SU-DHL-6 (cell line): ENCODE results near the gene ETFA.

Experiments used
- H2AFZ ChIP-seq: fragments of 200-600 bp; sonication (generic); 2 replicates; pipeline ENCODE4 v1.6.1; 2014; ENCODE audit warnings: low read depth, mild to moderate bottlenecking, moderate library complexity, mixed read lengths, antibody characterized with exemption, low read length; ENCODE audit not compliant: severe bottlenecking
- H3F3A ChIP-seq: fragments of 200-600 bp; shearing (Covaris generic); 2 replicates; pipeline ENCODE4 v1.6.0; 2016; ENCODE audit warnings: antibody characterized with exemption, mild to moderate bottlenecking; ENCODE audit not compliant: insufficient read depth
- H3K27ac ChIP-seq: fragments of 200-600 bp; sonication (generic); 2 replicates; pipeline ENCODE4 v1.5.1; 2016; ENCODE audit warnings: low read depth, mild to moderate bottlenecking, low read length, moderate library complexity, mixed read lengths
- H3K27me3 ChIP-seq: fragments of 200-600 bp; sonication (generic), shearing (Covaris generic); 2 replicates; pipeline ENCODE4 v1.6.0; 2014; ENCODE audit warnings: mild to moderate bottlenecking, low read length
- H3K36me3 ChIP-seq: fragments of 200-600 bp; sonication (generic); 2 replicates; pipeline ENCODE4 v1.6.1; 2014; ENCODE audit warnings: mild to moderate bottlenecking, low read length, mixed read lengths
- H3K4me2 ChIP-seq: fragments of 300-600, 200-600 bp; shearing (Covaris generic), sonication (generic); 2 replicates; pipeline ENCODE4 v1.6.0; 2014; ENCODE audit warnings: low read length, low read depth, mild to moderate bottlenecking; ENCODE audit not compliant: poor library complexity, severe bottlenecking
- H3K4me3 ChIP-seq: fragments of 200-600 bp; sonication (generic); 2 replicates; pipeline ENCODE4 v1.5.1; 2014; ENCODE audit warnings: antibody characterized with exemption, low read length, mild to moderate bottlenecking, mixed read lengths; ENCODE audit not compliant: insufficient read depth, poor library complexity, severe bottlenecking
- H3K79me2 ChIP-seq: fragments of 200-600 bp; sonication (generic); 2 replicates; pipeline ENCODE4 v1.6.1; 2014; ENCODE audit warnings: mild to moderate bottlenecking, low read length, moderate library complexity; ENCODE audit not compliant: insufficient read depth
- H3K9ac ChIP-seq: fragments of 200-600 bp; sonication (generic); 2 replicates; pipeline ENCODE4 v1.7.0; 2014; ENCODE audit warnings: mild to moderate bottlenecking, low read length
- H3K9me2 ChIP-seq: fragments of 200-600 bp; sonication (generic); replicated peaks from 2 replicates; pipeline ENCODE4 v1.6.1; 2014; ENCODE audit warnings: low read length; ENCODE audit not compliant: insufficient read depth
- H3K9me3 ChIP-seq: fragments of 200-600 bp; sonication (generic); 2 replicates; pipeline ENCODE4 v1.6.1; 2014; ENCODE audit warnings: low read length, mixed read lengths; ENCODE audit not compliant: insufficient read depth
- H4K20me1 ChIP-seq: fragments of 200-600 bp; sonication (generic); 2 replicates; pipeline ENCODE4 v1.6.1; 2014; ENCODE audit warnings: low read depth, mild to moderate bottlenecking, antibody characterized with exemption, low read length, moderate library complexity, mixed read lengths
- EZH2phosphoT487 ChIP-seq: fragments of 200-600 bp; sonication (generic), shearing (Covaris generic); conservative IDR thresholded peaks from 2 replicates; pipeline ENCODE4 v1.6.1; 2018; ENCODE audit warnings: mild to moderate bottlenecking, antibody characterized with exemption, low read length, moderate library complexity, mixed read lengths
- TF ChIP-seq, protein P1 (sequence below): fragments of 200-600 bp; sonication (generic); IDR thresholded peaks from one replicate; pipeline ENCODE4 v1.5.1; 2017; ENCODE audit warnings: antibody characterized with exemption, mild to moderate bottlenecking, low read length, moderate library complexity; ENCODE audit not compliant: insufficient read depth, poor library complexity, severe bottlenecking

ETFA gene

DNA sequence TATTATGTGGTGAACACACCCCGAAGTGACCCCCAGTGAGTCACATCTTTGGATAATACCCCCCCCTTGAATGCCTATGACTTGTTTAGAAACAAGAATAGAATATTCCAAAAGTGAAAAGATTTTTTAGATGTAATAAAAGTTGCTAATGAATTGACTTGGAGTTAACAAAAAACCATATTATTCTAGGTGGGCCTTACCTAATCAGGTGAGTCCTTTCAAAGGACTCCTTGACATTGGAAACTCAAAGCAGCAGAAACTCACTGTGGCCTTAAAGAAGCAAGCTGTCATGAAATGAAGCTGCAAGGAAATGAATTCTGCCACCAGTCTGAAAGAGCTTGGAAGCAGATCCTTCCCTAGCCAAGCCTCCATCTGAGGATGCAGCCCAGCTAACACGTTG is 14.4 kb upstream of the ETFA start:
- Histone ChIP-seq H3K9me3 (no peaks in the 10 kb centered on the region), H3K27me3 (no peaks in the 10 kb centered on the region), H3K36me3 (no peaks in the 10 kb centered on the region), H3K9me2 (no peaks in the 10 kb centered on the region), H2AFZ (no peak overlapping the region), H3K4me3 (no peak overlapping the region), H4K20me1 (no peaks in the 10 kb centered on the region), H3K9ac (no peak overlapping the region), H3K27ac (no peak overlapping the region), H3K4me2 (no peak overlapping the region), H3F3A (0 out of 2 replicates have a peak, but pooled peaks cover 5% of the 10 kb centered on the region), H3K79me2 (no peaks in the 10 kb centered on the region)
- TF ChIP-seq, protein P1, sequence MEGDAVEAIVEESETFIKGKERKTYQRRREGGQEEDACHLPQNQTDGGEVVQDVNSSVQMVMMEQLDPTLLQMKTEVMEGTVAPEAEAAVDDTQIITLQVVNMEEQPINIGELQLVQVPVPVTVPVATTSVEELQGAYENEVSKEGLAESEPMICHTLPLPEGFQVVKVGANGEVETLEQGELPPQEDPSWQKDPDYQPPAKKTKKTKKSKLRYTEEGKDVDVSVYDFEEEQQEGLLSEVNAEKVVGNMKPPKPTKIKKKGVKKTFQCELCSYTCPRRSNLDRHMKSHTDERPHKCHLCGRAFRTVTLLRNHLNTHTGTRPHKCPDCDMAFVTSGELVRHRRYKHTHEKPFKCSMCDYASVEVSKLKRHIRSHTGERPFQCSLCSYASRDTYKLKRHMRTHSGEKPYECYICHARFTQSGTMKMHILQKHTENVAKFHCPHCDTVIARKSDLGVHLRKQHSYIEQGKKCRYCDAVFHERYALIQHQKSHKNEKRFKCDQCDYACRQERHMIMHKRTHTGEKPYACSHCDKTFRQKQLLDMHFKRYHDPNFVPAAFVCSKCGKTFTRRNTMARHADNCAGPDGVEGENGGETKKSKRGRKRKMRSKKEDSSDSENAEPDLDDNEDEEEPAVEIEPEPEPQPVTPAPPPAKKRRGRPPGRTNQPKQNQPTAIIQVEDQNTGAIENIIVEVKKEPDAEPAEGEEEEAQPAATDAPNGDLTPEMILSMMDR = no peak
- TF ChIP-seq EZH2phosphoT487 = no peak

DNA sequence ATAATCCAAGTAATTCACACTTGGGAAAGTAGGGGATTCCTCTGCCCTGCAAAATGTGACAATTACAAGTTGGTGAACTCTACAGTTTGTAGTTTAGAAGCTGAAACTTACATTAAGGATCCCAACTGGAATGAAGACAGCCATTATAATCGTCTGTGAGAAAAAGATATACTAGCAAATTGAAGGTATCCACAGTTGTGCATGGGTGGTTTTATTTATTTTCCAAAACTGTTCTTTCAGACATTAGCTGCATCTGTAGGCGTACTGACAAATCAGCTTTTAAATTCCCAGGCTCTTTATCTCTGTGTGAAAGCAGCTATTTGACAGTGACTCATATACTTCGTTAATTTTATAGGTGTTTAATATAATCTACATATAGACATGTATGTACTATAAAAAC is 12.8 kb upstream of the ETFA start:
- H3K36me3 ChIP-seq = no peaks in the 10 kb centered on the region
- H3F3A ChIP-seq = 0 out of 2 replicates have a peak, but pooled peaks cover 5% of the 10 kb centered on the region
- no peak overlapping the region for H3K4me3 ChIP-seq
- no peak overlapping the region for H3K27ac ChIP-seq
- H3K9ac ChIP-seq = no peak overlapping the region
- H2AFZ ChIP-seq = no peak overlapping the region
- H3K79me2 ChIP-seq = no peaks in the 10 kb centered on the region
- no peak overlapping the region for H3K4me2 ChIP-seq
- no peak for TF ChIP-seq EZH2phosphoT487
- TF ChIP-seq, protein P1 = no peak
- H4K20me1 ChIP-seq = no peaks in the 10 kb centered on the region
- H3K9me3 ChIP-seq = no peaks in the 10 kb centered on the region
- H3K9me2 ChIP-seq = no peaks in the 10 kb centered on the region
- H3K27me3 ChIP-seq = no peaks in the 10 kb centered on the region

DNA sequence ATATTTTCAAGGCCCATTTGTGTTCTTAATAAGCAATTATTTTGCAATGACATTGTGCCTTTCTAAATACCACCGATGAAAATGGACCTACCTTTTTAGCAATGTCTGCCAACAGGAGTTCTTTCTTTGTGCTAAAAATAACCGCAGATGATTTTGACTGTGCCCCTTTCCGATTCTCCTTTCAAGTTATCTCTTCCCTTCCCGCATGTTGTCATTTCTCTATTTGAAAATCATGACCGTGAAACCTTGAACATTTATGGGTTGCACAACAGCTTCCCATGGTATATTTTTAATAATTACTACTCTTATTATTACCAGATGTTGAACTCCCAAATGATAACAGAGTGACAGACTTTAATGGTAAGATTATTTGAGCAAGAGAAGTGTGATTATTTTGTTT is 10.3 kb upstream of the ETFA start:
- H3K79me2 ChIP-seq = no peaks in the 10 kb centered on the region
- no peak overlapping the region for H2AFZ ChIP-seq
- 0 out of 2 replicates have a peak, but pooled peaks cover 5% of the 10 kb centered on the region for H3F3A ChIP-seq
- H3K4me3 ChIP-seq = no peak overlapping the region
- no peaks in the 10 kb centered on the region for H3K9me3 ChIP-seq
- no peaks in the 10 kb centered on the region for H3K27me3 ChIP-seq
- no peaks in the 10 kb centered on the region for H4K20me1 ChIP-seq
- H3K36me3 ChIP-seq = no peaks in the 10 kb centered on the region
- H3K27ac ChIP-seq = no peak overlapping the region
- no peak overlapping the region for H3K4me2 ChIP-seq
- no peaks in the 10 kb centered on the region for H3K9me2 ChIP-seq
- no peak for TF ChIP-seq EZH2phosphoT487
- TF ChIP-seq, protein P1 = no peak
- no peak overlapping the region for H3K9ac ChIP-seq
